ENCODE data around the gene FLNB.

DNA sequence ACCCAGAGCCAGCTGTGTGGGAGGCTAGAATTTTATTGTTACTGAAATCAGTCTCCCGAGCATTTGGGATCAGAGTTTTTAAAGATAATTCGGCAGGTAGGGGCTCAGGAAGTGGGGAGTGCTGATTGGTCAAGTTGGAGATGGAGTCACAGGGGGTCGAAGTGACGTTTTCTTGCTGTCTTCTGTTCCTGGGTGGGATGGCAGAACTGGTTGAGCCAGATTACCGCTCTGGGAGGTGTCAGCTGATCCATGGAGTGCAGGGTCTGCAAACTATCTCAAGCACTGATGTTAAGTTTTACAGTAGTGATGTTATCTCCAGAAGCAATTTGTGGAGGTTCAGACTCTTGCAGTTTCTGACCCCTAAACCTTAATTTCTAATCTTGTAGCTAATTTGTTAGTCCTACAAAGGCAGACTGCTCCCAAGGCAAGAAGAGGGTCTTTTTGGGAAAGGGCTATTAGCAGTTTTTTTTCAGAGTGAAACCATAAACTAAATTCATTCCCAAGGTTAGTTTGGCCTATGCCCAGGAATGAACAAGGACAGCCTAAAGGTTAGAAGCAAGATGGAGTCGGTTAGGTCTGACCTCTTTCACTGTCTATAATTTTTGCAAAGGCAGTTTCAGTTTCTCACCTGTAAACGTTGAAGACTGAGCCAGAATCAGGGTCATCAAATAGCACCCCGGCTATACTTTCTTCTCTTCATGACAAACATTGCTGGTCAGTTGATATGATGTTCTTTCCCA is 28.2 kb downstream of the FLNB start:
- TF ChIP-seq, protein P1, sequence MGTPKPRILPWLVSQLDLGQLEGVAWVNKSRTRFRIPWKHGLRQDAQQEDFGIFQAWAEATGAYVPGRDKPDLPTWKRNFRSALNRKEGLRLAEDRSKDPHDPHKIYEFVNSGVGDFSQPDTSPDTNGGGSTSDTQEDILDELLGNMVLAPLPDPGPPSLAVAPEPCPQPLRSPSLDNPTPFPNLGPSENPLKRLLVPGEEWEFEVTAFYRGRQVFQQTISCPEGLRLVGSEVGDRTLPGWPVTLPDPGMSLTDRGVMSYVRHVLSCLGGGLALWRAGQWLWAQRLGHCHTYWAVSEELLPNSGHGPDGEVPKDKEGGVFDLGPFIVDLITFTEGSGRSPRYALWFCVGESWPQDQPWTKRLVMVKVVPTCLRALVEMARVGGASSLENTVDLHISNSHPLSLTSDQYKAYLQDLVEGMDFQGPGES (IDR thresholded peaks at IDR 0.05; ENCODE audit: low read depth, low read length), result no peak
- TF ChIP-seq, protein P2, sequence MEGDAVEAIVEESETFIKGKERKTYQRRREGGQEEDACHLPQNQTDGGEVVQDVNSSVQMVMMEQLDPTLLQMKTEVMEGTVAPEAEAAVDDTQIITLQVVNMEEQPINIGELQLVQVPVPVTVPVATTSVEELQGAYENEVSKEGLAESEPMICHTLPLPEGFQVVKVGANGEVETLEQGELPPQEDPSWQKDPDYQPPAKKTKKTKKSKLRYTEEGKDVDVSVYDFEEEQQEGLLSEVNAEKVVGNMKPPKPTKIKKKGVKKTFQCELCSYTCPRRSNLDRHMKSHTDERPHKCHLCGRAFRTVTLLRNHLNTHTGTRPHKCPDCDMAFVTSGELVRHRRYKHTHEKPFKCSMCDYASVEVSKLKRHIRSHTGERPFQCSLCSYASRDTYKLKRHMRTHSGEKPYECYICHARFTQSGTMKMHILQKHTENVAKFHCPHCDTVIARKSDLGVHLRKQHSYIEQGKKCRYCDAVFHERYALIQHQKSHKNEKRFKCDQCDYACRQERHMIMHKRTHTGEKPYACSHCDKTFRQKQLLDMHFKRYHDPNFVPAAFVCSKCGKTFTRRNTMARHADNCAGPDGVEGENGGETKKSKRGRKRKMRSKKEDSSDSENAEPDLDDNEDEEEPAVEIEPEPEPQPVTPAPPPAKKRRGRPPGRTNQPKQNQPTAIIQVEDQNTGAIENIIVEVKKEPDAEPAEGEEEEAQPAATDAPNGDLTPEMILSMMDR (IDR thresholded peaks at IDR 0.05), result no peak
- no peak for TF ChIP-seq SIN3A (IDR thresholded peaks at IDR 0.05; ENCODE audit: borderline replicate concordance, low read depth, low read length)
- no peak for TF ChIP-seq GATA2 (CRISPR knock-in tag; IDR thresholded peaks at IDR 0.05)
- no peak for TF ChIP-seq TCF12 (IDR thresholded peaks at IDR 0.05)
- no peak for TF ChIP-seq YY1 (IDR thresholded peaks at IDR 0.05; ENCODE audit: low read depth)
- TF ChIP-seq EZH2phosphoT487 (IDR thresholded peaks at IDR 0.05; ENCODE audit: borderline replicate concordance, low read depth), result no peak
- TF ChIP-seq, protein P3, sequence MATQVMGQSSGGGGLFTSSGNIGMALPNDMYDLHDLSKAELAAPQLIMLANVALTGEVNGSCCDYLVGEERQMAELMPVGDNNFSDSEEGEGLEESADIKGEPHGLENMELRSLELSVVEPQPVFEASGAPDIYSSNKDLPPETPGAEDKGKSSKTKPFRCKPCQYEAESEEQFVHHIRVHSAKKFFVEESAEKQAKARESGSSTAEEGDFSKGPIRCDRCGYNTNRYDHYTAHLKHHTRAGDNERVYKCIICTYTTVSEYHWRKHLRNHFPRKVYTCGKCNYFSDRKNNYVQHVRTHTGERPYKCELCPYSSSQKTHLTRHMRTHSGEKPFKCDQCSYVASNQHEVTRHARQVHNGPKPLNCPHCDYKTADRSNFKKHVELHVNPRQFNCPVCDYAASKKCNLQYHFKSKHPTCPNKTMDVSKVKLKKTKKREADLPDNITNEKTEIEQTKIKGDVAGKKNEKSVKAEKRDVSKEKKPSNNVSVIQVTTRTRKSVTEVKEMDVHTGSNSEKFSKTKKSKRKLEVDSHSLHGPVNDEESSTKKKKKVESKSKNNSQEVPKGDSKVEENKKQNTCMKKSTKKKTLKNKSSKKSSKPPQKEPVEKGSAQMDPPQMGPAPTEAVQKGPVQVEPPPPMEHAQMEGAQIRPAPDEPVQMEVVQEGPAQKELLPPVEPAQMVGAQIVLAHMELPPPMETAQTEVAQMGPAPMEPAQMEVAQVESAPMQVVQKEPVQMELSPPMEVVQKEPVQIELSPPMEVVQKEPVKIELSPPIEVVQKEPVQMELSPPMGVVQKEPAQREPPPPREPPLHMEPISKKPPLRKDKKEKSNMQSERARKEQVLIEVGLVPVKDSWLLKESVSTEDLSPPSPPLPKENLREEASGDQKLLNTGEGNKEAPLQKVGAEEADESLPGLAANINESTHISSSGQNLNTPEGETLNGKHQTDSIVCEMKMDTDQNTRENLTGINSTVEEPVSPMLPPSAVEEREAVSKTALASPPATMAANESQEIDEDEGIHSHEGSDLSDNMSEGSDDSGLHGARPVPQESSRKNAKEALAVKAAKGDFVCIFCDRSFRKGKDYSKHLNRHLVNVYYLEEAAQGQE (IDR thresholded peaks at IDR 0.05; ENCODE audit: low read depth, low read length), result no peak

Data from SK-N-SH (cell line).